Mesodermal cell (in vitro differentiated cells): ENCODE data around the gene COX6A1.
A peak's percentile ranks its signal among the peaks of the same experiment; 100 is the strongest.
"Not testable (repeated sequence)": the region's sequence is repeated elsewhere in the genome, so short reads cannot be mapped to it uniquely, and the experiment has no call there.

ENCODE experiments used
- H3K27ac ChIP-seq: 2 replicates; pipeline ENCODE4 v1.7.0; 2013; ENCODE audit warnings: mild to moderate bottlenecking, low read depth, low read length, moderate library complexity; ENCODE audit not compliant: severe bottlenecking
- H3K36me3 ChIP-seq: 2 replicates; pipeline ENCODE4 v1.7.1; 2013; ENCODE audit warnings: mild to moderate bottlenecking, low read length, moderate library complexity; ENCODE audit not compliant: control insufficient read depth, insufficient read depth
- H3K4me1 ChIP-seq: one replicate; pipeline ENCODE4 v1.7.1; 2013; ENCODE audit warnings: mild to moderate bottlenecking, low read length; ENCODE audit not compliant: insufficient read depth, control insufficient read depth, poor library complexity, severe bottlenecking
- H3K4me3 ChIP-seq: 2 replicates; pipeline ENCODE4 v1.7.0; 2013; ENCODE audit warnings: low read length, control low read depth, mild to moderate bottlenecking; ENCODE audit not compliant: insufficient read depth, poor library complexity, severe bottlenecking; ENCODE audit errors: extremely low read depth
- H3K9me3 ChIP-seq: 2 replicates; pipeline ENCODE4 v1.7.1; 2013; ENCODE audit warnings: mild to moderate bottlenecking, low read length, moderate library complexity; ENCODE audit not compliant: control insufficient read depth
- WGBS, 2 experiments: methylation state at CpG; one replicate each; pipeline ENCODE4 v1.1.5; 2013; ENCODE audit warnings: missing lambda C conversion rate in 2 of 2; ENCODE audit not compliant: insufficient coverage in 2 of 2; 5-methylcytosine and 5-hydroxymethylcytosine counted together

Gene COX6A1

DNA sequence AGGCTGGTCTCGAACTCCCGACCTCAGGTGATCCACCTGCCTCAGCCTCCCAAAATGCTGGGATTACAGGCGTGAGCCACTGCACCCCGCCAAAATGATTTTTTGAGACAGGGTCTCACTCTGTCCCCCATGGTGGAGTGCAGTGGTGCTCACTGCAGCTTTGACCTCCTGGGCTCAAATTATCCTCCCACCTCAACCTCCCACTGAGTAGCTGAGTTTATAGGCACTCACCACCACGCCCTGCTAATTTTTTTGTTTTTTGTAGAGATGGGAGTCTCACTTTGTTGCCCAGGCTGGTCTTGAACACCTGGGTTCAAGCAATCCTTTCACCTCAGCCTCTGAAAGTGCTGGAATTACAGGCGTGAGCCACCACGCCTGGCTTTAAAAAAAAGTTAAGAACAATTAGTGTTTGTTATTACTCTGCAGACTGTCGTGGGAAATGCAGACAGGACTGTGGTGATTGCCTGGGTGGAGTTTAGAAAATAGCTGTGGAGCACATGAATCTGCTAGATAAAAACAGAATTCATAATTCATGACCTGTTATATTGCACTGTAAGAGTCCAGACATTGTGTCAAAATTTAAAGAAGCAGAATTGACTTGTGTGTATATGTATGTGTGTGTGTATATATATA, 9.2 kb upstream of the COX6A1 start:
- Histone ChIP-seq H3K4me1 (no peaks in the 10 kb centered on the region), H3K36me3 (no peaks in the 10 kb centered on the region), H3K9me3 (no peaks in the 10 kb centered on the region), H3K27ac (no peak overlapping the region), H3K4me3 (no peak overlapping the region)
- WGBS, 2 experiments = 79 to 85% methylated on average over 7 of the region's 8 CpGs

DNA sequence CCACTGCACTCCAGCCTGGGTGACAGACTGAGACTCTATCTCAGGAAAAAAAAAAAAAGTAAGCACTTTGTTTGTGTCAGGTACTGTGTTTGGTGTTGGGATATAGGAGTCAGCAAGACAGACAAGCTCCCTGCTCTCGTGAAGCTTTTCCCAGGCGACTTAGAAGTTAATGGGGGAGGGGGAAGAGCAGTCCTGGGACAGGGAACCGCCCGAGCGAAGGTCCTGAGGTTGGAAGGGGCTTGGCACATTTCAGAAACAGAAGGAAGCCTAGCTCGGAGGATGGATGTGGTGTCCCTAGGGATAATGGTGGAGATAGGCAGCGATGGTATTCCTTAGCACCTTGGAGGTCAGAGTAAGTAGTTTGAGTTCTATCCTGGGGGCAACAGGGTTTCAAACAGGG, 8.5 kb upstream of the COX6A1 start:
- 72 to 84% methylated on average over 4 to 7 of the region's 7 CpGs for WGBS, 2 experiments
- Histone ChIP-seq H3K4me1 (no peaks in the 10 kb centered on the region), H3K4me3 (no peak overlapping the region), H3K9me3 (no peaks in the 10 kb centered on the region), H3K36me3 (no peaks in the 10 kb centered on the region), H3K27ac (no peak overlapping the region)

DNA sequence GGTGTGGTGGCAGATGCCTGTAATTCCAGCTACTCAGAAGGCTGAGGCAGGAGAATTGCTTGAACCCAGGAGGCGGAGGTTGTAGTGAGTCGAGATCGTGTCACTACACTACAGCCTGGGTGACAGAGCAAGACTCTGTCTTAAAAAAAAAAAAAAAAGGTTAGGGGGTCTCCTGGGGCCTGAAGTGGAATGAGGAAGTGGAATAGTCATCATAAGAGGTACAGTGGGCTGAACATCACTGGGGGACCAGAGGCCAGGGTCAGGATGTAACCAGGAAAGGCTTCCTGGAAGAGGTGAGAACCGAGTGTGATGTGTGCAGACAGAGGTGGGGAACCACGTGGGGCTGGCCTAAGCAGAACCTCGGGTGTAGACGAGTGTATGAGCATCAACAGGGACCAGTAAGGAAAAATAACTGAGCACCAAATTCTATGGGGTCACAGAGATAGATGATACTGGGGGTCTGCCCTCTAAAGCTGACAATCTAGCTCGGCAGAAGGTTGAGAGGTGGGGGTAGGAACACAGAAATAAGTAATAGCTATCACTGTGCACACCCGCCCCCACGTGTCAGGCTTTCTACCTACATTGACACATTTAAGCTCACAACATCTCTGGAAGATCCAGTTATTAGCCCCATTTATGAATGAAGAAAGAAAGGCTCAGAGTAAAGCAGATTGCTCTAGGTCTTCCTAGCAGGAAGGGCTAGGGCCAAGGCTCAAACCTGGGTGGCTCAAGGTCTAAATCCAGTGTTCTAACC, 5.0 kb upstream of the COX6A1 start:
- 79 to 83% methylated on average over 5 to 6 of the region's 10 CpGs for WGBS, 2 experiments

DNA sequence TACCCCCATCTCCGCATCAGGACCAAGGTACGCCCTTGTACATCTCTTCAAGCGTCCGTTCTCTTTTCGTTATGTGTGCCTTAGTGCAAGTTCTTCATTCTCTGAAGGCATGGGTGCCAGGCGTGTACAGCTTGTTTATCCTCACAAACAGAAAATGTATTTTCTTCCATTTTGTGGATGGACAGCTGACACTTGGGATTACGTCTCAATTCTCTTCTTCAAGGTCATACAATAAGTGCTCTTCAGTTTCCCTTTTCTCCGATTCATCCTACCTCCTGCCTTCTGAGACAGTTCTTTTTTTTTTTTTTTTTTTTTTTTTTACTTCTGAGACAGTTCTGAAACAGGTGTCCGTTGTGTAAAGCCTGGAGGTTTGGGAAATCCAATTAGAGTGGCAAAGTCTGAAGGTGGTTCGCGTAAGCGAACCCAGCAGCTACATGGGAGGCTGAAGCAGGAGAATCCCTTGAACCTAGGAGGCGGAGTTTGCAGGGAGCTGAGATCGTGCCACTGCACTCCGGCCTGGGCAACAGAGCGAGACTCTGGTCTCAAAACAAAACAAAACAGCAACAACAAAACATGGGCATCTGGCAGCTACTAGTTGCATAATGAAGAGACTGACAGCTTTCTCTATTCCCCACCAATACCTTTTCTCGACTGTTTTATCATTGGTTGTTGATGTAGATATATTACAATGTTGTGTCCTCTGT, 734 bp downstream of the COX6A1 start:
- no peaks in the 10 kb centered on the region for H3K9me3 ChIP-seq
- peaks cover 38% of the 10 kb centered on the region for H3K36me3 ChIP-seq
- H3K4me1 ChIP-seq = peaks cover 6% of the 10 kb centered on the region
- 32 to 45% methylated on average over 12 to 15 of the region's 17 CpGs for WGBS, 2 experiments
- no peak overlapping the region for H3K27ac ChIP-seq
- peak overlapping the region; percentile 72 for H3K4me3 ChIP-seq

More for the DNA sequence above, 5.0 kb upstream of the COX6A1 start:
- Histone ChIP-seq H3K4me3 (no peak overlapping the region), H3K4me1 (no peaks in the 10 kb centered on the region), H3K36me3 (no peaks in the 10 kb centered on the region), H3K9me3 (no peaks in the 10 kb centered on the region), H3K27ac (no peak overlapping the region)

DNA sequence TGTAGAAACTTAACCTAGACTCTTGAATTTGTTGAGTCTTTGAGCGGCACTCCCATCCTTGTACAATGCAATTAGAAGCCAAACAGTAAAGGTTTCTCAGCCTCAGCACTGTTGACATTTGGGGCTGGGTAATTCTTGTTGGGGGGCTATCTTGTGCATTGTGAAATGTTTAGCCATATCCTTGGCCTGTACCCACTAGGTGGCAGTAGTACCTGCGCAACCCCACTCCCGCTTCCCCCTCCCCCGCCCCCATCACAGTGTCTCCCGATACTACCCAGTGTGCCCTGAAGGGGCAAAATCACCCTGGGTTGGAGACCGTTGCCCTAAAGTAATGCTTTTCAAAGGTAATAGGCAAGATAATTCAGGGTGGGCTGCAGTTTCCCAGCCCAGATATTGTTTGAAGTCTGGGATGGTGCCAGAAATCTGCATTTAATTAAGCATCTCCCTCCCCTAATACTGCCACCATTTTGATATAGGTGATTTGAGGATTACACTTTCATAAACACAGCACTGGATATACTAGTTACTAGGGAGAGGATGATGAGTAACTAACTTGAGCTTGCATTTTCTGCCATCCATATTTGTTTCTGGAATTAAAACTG, 1.8 kb downstream of the COX6A1 start:
- 24 to 69% methylated on average over 2 to 3 of the region's 6 CpGs for WGBS, 2 experiments
- Histone ChIP-seq H3K36me3 (peaks cover 49% of the 10 kb centered on the region), H3K4me3 (peak overlapping the region; percentile 2), H3K4me1 (peaks cover 12% of the 10 kb centered on the region), H3K27ac (no peak overlapping the region), H3K9me3 (no peaks in the 10 kb centered on the region)

DNA sequence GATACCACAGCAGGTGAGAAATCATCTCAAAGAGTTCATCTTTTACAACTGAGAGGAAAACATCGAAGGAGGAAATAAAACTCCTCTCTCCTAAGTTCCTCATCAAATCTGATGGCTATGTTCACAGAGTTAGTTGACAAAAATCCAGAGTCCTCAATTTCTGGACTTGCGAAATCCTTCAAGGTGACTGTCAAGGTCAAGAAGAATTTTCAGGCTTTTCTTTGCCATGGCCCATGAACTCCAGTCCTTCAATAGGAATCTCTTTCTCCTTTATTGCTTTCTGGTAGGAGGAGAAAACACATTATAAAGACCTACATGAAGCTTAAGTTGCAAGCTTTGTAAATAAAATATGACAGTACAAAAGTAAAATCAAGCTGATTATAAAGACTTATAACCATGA, 6.8 kb downstream of the COX6A1 start:
- WGBS, 2 experiments = 92 to 93% methylated on average over 1 to 2 of the region's 2 CpGs
- Histone ChIP-seq H3K36me3 (peaks cover 62% of the 10 kb centered on the region), H3K27ac (no peak overlapping the region), H3K9me3 (no peaks in the 10 kb centered on the region), H3K4me1 (peaks cover 16% of the 10 kb centered on the region), H3K4me3 (peak overlapping the region; percentile 97)

DNA sequence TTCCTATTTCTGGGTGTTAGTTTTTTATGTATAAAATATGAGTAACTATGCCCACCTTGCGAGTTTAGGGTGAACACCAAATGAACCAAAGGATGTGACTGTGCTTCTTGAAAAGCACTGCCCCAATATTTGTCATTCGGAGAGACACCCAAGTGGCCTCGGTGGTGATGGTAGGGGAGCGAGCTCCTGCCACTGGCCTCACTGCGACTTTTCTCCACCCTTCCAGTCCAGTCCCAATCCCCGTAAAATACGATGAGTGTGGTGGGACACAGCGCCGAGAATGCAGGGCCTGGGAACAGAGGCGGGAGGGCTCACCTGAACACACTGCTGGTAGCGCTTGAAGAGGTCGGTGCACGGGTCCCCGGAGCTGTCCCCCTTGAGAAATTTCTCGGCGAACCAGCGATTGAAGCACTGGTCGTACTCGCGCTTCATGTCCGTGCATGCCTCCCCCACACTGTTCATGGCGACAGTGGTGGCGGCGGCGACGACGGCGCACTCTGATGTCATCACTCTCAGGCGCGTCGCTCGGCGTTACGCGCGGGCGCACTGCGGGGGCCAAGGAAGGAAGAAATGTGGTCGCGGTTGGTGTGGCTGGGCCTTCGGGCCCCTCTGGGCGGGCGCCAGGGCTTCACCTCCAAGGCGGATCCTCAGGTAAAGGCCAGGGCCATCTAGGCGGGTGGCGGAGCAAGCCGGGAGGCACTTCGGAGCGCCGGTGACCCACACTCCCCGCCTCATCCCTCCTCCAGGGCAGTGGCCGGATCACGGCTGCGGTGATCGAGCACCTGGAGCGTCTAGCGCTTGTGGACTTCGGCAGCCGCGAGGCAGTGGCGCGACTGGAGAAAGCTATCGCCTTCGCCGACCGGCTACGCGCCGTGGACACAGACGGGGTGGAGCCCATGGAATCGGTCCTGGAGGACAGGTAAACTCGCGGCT, 8.3 kb downstream of the COX6A1 start, which contains the start of the genes GATC and TRIAP1:
Gene GATC, plus strand, starts transcription at position 534 of the 933 bp plus-strand sequence. Its CDS starts 37 bp downstream, at position 571.
Gene TRIAP1, minus strand, starts transcription at position 474 of the 933 bp plus-strand sequence. Its CDS starts 12 bp downstream, at position 462.
- Histone ChIP-seq H3K27ac (peak within 1 kb of the TSS; percentile 81), H3K36me3 (peaks cover 59% of the 10 kb centered on the region), H3K4me1 (peaks cover 16% of the 10 kb centered on the region), H3K9me3 (no peaks in the 10 kb centered on the region), H3K4me3 (peak within 1 kb of the TSS; percentile 97)
- WGBS, 2 experiments = 0% methylated on average over 57 to 66 of the region's 73 CpGs

DNA sequence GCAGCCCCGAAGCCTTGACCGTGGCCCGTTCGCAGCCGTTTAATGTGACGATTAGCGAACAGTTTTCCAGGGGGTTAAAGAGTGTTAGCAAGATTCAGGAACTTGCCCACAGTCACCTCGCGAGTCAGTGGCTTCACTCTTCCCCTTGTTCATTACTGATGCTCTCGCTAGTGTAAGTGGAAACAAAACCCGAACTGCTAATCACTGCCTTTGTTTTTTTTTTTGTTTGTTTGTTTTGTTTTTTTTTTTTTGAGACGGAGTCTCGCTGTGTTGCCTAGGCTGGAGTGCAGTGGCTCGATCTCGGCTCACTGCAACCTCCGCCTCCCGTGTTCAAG, 8.9 kb downstream of the COX6A1 start:
- Histone ChIP-seq H3K27ac (peak overlapping the region; percentile 81), H3K36me3 (peaks cover 58% of the 10 kb centered on the region), H3K4me3 (peak overlapping the region; percentile 97), H3K4me1 (peaks cover 16% of the 10 kb centered on the region)
- WGBS, 2 experiments = 7 to 25% methylated on average over 8 to 12 of the region's 17 CpGs
- not testable (repeated sequence) for H3K9me3 ChIP-seq

DNA sequence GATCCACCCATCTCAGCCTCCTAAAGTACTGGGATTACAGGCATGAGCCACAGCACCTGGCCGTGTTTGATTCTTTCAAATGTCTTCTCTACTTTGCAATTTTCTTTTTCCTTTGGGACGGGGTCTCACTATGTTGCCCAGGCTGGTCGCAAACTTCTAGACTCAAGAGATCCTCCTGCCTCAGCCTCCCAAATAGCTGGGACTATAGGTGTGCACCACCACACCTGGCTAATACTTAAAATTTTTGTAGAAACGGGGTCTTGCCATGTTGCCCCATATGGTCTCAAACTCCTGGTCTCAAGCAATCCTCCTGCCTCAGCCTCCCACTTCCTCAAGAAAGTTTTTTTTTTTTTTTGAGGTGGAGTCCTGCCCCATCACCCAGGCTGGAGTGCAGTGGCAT, 10.1 kb downstream of the COX6A1 start:
- WGBS, 2 experiments = 93 to 100% methylated on average over 3 to 4 of the region's 4 CpGs
- Histone ChIP-seq H3K27ac (no peak overlapping the region), H3K4me3 (no peak overlapping the region)

DNA sequence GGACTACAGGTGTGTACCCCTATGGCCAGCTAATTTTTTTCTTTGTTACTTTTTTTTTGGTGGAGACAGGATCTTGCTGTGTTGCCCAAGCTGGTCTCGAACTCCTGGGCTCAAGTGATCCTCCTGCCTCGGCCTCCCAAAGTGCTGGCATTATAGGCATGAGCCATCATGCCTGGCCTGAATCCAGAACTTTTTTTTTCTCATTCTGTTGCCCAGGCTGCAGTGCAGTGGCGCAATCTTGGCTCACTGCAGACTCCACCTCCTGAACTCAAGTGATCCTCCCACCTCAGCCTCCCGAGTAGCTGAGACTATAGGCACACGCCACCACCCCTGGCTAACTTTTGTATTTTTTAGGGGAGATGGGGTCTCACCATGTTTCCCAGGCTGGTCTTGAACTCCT, 14.6 kb downstream of the COX6A1 start:
- not testable (repeated sequence) for H3K4me3 ChIP-seq, H3K9me3 ChIP-seq, H3K4me1 ChIP-seq, H3K27ac ChIP-seq
- peaks cover 74% of the 10 kb centered on the region for H3K36me3 ChIP-seq
- WGBS, 2 experiments = 93% methylated on average over 4 to 5 of the region's 5 CpGs

More for the DNA sequence above, 10.1 kb downstream of the COX6A1 start:
- no peaks in the 10 kb centered on the region for H3K9me3 ChIP-seq
- peaks cover 62% of the 10 kb centered on the region for H3K36me3 ChIP-seq
- peaks cover 16% of the 10 kb centered on the region for H3K4me1 ChIP-seq
